IPS-NIHi7 (cell line): ENCODE measurements around the gene NBPF12.
"Not testable (repeated sequence)": the region's sequence is repeated elsewhere in the genome, so short reads cannot be mapped to it uniquely, and the experiment has no call there.

Experiments
- DNase-seq: peaks from one replicate; pipeline ENCODE4 v3.0.0; 2012; ENCODE audit warnings: mixed read lengths; ENCODE audit errors: extremely low spot score

The NBPF12 gene

GRCh38 chr1:146986450-146986849 is 48.3 kb downstream of the NBPF12 start:
- not testable (repeated sequence) for DNase-seq

- not testable (repeated sequence) for DNase-seq
Observed at GRCh38 chr1:146987502-146987901, 49.4 kb downstream of the NBPF12 start.

- not testable (repeated sequence) for DNase-seq
Observed at GRCh38 chr1:146989455-146989854, 51.3 kb downstream of the NBPF12 start.

- not testable (repeated sequence) for DNase-seq
Observed at GRCh38 chr1:147008495-147008894, 70.4 kb downstream of the NBPF12 start.

- not testable (repeated sequence) for DNase-seq
Observed at GRCh38 chr1:147026975-147027374, 88.9 kb downstream of the NBPF12 start.

GRCh38 chr1:147030066-147030653 is 92.0 kb downstream of the NBPF12 start:
- DNase-seq, result not testable (repeated sequence)

- no peak for DNase-seq
Observed at GRCh38 chr1:147039916-147040315, 101.8 kb downstream of the NBPF12 start.

- DNase-seq, result not testable (repeated sequence)
Observed at GRCh38 chr1:147042891-147043290, 104.8 kb downstream of the NBPF12 start.

GRCh38 chr1:147044511-147044910 is 106.4 kb downstream of the NBPF12 start:
- DNase-seq, result not testable (repeated sequence)
